ENCODE results near the gene POMP.
A peak's percentile ranks its signal among the peaks of the same experiment; 100 is the strongest.

Gene POMP

GRCh38 chr13:28658796-28659620, at the start of gene POMP:
Gene POMP (plus strand): TSS chr13:28659130. CDS start chr13:28659185, 55 bp downstream.
- DNase-seq (ENCODE audit: low read depth in 3 of 3): peak; percentile 73 to 81 (median 80)

GRCh38 chr13:28609381-28609780, 49.5 kb upstream of the POMP start:
- no peak for DNase-seq (ENCODE audit: low read depth in 3 of 3)

- no peak for DNase-seq (ENCODE audit: low read depth in 3 of 3)
Measured at GRCh38 chr13:28609926-28610325, 49.0 kb upstream of the POMP start.

GRCh38 chr13:28610996-28611395, 47.9 kb upstream of the POMP start:
- no peak for DNase-seq (ENCODE audit: low read depth in 3 of 3)

GRCh38 chr13:28611654-28612131, 47.2 kb upstream of the POMP start:
- DNase-seq (ENCODE audit: low read depth in 3 of 3): no peak

- DNase-seq (ENCODE audit: low read depth in 3 of 3): no peak
Measured at GRCh38 chr13:28613562-28613961, 45.4 kb upstream of the POMP start.

- DNase-seq (ENCODE audit: low read depth in 3 of 3): no peak
Measured at GRCh38 chr13:28615916-28616446, 42.9 kb upstream of the POMP start.

GRCh38 chr13:28618230-28618994, 40.5 kb upstream of the POMP start:
- no peak for DNase-seq (ENCODE audit: low read depth in 3 of 3)

- no peak for DNase-seq (ENCODE audit: low read depth in 3 of 3)
Measured at GRCh38 chr13:28620011-28620830, 38.7 kb upstream of the POMP start.

GRCh38 chr13:28621449-28621848, 37.5 kb upstream of the POMP start:
- no peak for DNase-seq (ENCODE audit: low read depth in 3 of 3)

GRCh38 chr13:28622286-28622685, 36.6 kb upstream of the POMP start:
- no peak for DNase-seq (ENCODE audit: low read depth in 3 of 3)

GRCh38 chr13:28623782-28624706, 34.9 kb upstream of the POMP start:
- DNase-seq (ENCODE audit: low read depth in 3 of 3): no peak

GRCh38 chr13:28624707-28625432, 34.1 kb upstream of the POMP start:
- no peak for DNase-seq (ENCODE audit: low read depth in 3 of 3)

GRCh38 chr13:28626266-28626665, 32.7 kb upstream of the POMP start:
- DNase-seq (ENCODE audit: low read depth in 3 of 3): no peak

- DNase-seq (ENCODE audit: low read depth in 3 of 3): no peak
Measured at GRCh38 chr13:28628241-28628640, 30.7 kb upstream of the POMP start.

- DNase-seq (ENCODE audit: low read depth in 3 of 3): no peak
Measured at GRCh38 chr13:28630869-28631268, 28.1 kb upstream of the POMP start.

- no peak for DNase-seq (ENCODE audit: low read depth in 3 of 3)
Measured at GRCh38 chr13:28631801-28632200, 27.1 kb upstream of the POMP start.

GRCh38 chr13:28636069-28636468, 22.9 kb upstream of the POMP start:
- DNase-seq (ENCODE audit: low read depth in 3 of 3): no peak

- no peak for DNase-seq (ENCODE audit: low read depth in 3 of 3)
Measured at GRCh38 chr13:28636677-28637317, 22.1 kb upstream of the POMP start.

Data from stimulated activated CD4-positive, alpha-beta T cell treated with anti-CD3 and anti-CD28 coated beads, TNF-alpha, amount 100 ng/mL, for 4 hours (primary cell).